OCI-LY7 (cell line): ENCODE results near the gene ANGPTL7. TPM values are rescaled to one million over a fixed set of nuclear protein-coding genes. Genes with fewer than 3 reads are reported as not detected.
"Not testable (repeated sequence)": the region's sequence is repeated elsewhere in the genome, so short reads cannot be mapped to it uniquely, and the experiment has no call there.

Source experiments
- BruUV-seq: library from RNA; stranded (reverse); fragments of 400-500 nt; replicated peaks from 2 replicates; lab custom pipeline; 2021; lab: Mats Ljungman, UMichigan
- CTCF ChIA-PET: fragments of 300-600 bp; sonication (Branson Sonifier 250); formaldehyde crosslinking; loops from one replicate; lab custom pipeline; 2022; ENCODE audit warnings: antibody characterized with exemption; ENCODE audit not compliant: unreplicated experiment; lab: Charles Lee
- POLR2A ChIA-PET: fragments of 300-600 bp; sonication (Branson Sonifier 250); formaldehyde crosslinking; loops from one replicate; lab custom pipeline; 2022; ENCODE audit warnings: antibody characterized with exemption; lab: Charles Lee
- DNase-seq: peaks from one replicate; pipeline ENCODE4 v3.0.0-alpha.2; 2015; ENCODE audit warnings: low spot score
- H2AFZ ChIP-seq: fragments of 200-600 bp; sonication (generic), shearing (Covaris generic); 2 replicates; pipeline ENCODE4 v1.6.1; 2014; ENCODE audit warnings: mild to moderate bottlenecking, antibody characterized with exemption, low read length, moderate library complexity
- H3K27ac ChIP-seq: fragments of 200-600 bp; sonication (generic); 2 replicates; pipeline ENCODE4 v1.5.1; 2014; ENCODE audit warnings: mixed run types, low read depth, mild to moderate bottlenecking, moderate library complexity, low read length, inconsistent platforms; ENCODE audit not compliant: poor library complexity, severe bottlenecking
- H3K36me3 ChIP-seq: fragments of 200-600 bp; sonication (generic); 2 replicates; pipeline ENCODE4 v1.6.1; 2014; ENCODE audit warnings: mild to moderate bottlenecking, antibody characterized with exemption, low read length, moderate library complexity, mixed read lengths; ENCODE audit not compliant: insufficient read depth
- H3K4me1 ChIP-seq: fragments of 200-600 bp; sonication (generic); 2 replicates; pipeline ENCODE4 v1.5.1; 2014; ENCODE audit warnings: mild to moderate bottlenecking, low read length; ENCODE audit not compliant: insufficient read depth, poor library complexity, severe bottlenecking
- H3K4me2 ChIP-seq: fragments of 200-600 bp; sonication (generic); 2 replicates; pipeline ENCODE4 v1.6.1; 2014; ENCODE audit warnings: mild to moderate bottlenecking, low read length
- H3K4me3 ChIP-seq: fragments of 200-600 bp; sonication (generic); 2 replicates; pipeline ENCODE4 v1.5.1; 2014; ENCODE audit warnings: mild to moderate bottlenecking, low read depth, low read length; ENCODE audit not compliant: poor library complexity, severe bottlenecking
- H3K79me2 ChIP-seq: fragments of 200-600 bp; sonication (generic); 2 replicates; pipeline ENCODE4 v1.6.1; 2016; ENCODE audit warnings: low read depth, mild to moderate bottlenecking, low read length, moderate library complexity, mixed read lengths; ENCODE audit not compliant: insufficient read depth
- H3K9me2 ChIP-seq: fragments of 200-600 bp; sonication (generic); 2 replicates; pipeline ENCODE4 v1.6.1; 2016; ENCODE audit warnings: mild to moderate bottlenecking, low read length, mixed read lengths; ENCODE audit not compliant: insufficient read depth
- H3K9me3 ChIP-seq: fragments of 200-600 bp; sonication (generic); 2 replicates; pipeline ENCODE4 v1.6.1; 2014; ENCODE audit warnings: mild to moderate bottlenecking, mixed run types, low read length, mixed read lengths
- H4K20me1 ChIP-seq: fragments of 200-600 bp; sonication (generic); 2 replicates; pipeline ENCODE4 v1.6.1; 2014; ENCODE audit warnings: mild to moderate bottlenecking, antibody characterized with exemption, low read length, moderate library complexity, mixed read lengths; ENCODE audit not compliant: insufficient read depth
- CTCF ChIP-seq: fragments of 200-600 bp; sonication (generic); conservative IDR thresholded peaks from 2 replicates; pipeline ENCODE4 v1.5.1; 2014; ENCODE audit warnings: mild to moderate bottlenecking, antibody characterized with exemption, low read length, moderate library complexity, mixed read lengths
- EZH2phosphoT487 ChIP-seq: fragments of 200-600 bp; sonication (generic); IDR thresholded peaks from 2 replicates; pipeline ENCODE4 v1.6.1; 2018; ENCODE audit warnings: low read depth, borderline replicate concordance, mild to moderate bottlenecking, mixed run types, antibody characterized with exemption, low read length, moderate library complexity, mixed read lengths
- intact Hi-C: fragments of 100-400 bp; cut with micrococcal nuclease; formaldehyde crosslinking; loops from one replicate; pipeline ENCODE4 v1.10.0; 2022; ENCODE audit not compliant: unreplicated experiment
- total RNA-seq, 2 experiments: library from RNA; depleted of rRNA in 1 of 2; stranded (reverse); fragments of >200 nt in 1 of 2; shearing (Covaris generic) in 1 of 2; gene quantifications; 2 replicates each; pipeline ENCODE4 v1.2.3, GENCODE V29; 2014 to 2022

ANGPTL7 gene
- total RNA-seq, 2 experiments from 2014 or later: not detected

DNA sequence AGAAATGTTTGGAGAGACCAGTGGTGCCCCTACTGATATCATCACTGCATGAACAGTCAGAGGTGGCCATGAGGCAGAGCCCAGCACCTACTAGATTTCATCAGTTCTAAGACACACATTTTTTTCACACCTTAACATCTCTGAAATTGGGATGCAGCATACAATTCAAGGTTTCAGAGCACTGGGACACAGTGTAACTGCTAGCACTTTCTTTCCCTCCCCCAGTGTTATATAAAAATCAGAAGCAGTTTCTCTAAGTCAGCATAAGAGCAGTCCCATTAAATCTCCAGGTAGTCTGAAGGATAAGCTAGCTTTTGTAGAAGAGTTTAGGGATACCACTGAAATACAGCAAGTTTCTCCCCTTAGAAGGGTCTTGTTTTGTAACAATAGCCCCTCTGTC is 10.0 kb upstream of the ANGPTL7 start:
- no peaks in the 10 kb centered on the region for H4K20me1 ChIP-seq
- H3K9me3 ChIP-seq: no peaks in the 10 kb centered on the region
- no peak for DNase-seq
- H2AFZ ChIP-seq: no peak overlapping the region
- H3K36me3 ChIP-seq: peaks cover 46% of the 10 kb centered on the region
- POLR2A ChIA-PET: interaction anchor here (1.2 kb wide), 1 partner anchor 12 kb away, joined by 3 read pairs; no protein-coding TSS in a partner anchor
- CTCF ChIA-PET: no interaction called here
- no peaks in the 10 kb centered on the region for H3K4me1 ChIP-seq
- intact Hi-C loops: no loop called here
- H3K9me2 ChIP-seq: no peaks in the 10 kb centered on the region
- H3K4me3 ChIP-seq: no peak overlapping the region
- BruUV-seq: no TSS peak
- TF ChIP-seq EZH2phosphoT487: no peak
- no peak for TF ChIP-seq CTCF
- H3K27ac ChIP-seq: no peak overlapping the region
- H3K79me2 ChIP-seq: no peaks in the 10 kb centered on the region
- H3K4me2 ChIP-seq: no peak overlapping the region

GRCh38 chr1:11179749-11180148 is 9.4 kb upstream of the ANGPTL7 start:
- H3K36me3 ChIP-seq: peaks cover 52% of the 10 kb centered on the region
- CTCF ChIA-PET, H3K9me2 ChIP-seq, intact Hi-C loops, H3K79me2 ChIP-seq, H3K4me2 ChIP-seq, H3K9me3 ChIP-seq, H3K4me3 ChIP-seq, H2AFZ ChIP-seq, DNase-seq, H3K27ac ChIP-seq, BruUV-seq, H4K20me1 ChIP-seq, H3K4me1 ChIP-seq: not testable (repeated sequence)
- POLR2A ChIA-PET: interaction anchor here (0.6 to 1.2 kb wide), 2 partner anchors 13 to 86 kb away, joined by 3 read pairs; no protein-coding TSS in a partner anchor

DNA sequence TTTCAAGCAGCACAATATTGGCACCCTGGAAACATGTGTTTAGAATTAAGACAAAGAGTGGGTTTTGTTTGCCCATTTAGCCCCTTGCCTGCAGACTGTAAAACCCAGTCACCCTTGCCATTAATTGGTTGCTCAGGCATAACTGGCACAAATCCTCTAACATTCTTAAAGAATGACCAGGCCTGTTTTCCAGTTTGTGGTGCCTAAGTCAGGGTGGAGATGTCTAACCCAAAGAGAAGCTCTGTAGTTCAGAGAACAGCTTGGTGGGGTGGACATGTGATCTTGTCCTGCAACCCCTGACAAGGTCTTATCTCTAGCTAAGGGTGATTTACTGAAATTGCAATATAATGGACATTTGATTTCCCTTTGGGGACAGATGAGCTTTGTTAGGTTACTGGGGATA is 8.8 kb upstream of the ANGPTL7 start:
- TF ChIP-seq CTCF (no peak), EZH2phosphoT487 (no peak)
- Histone ChIP-seq H4K20me1 (no peaks in the 10 kb centered on the region), H3K4me1 (no peaks in the 10 kb centered on the region), H3K4me3 (no peak overlapping the region), H3K79me2 (no peaks in the 10 kb centered on the region), H3K27ac (no peak overlapping the region), H3K9me3 (no peaks in the 10 kb centered on the region), H3K9me2 (no peaks in the 10 kb centered on the region), H3K4me2 (no peak overlapping the region), H2AFZ (no peak overlapping the region), H3K36me3 (peaks cover 55% of the 10 kb centered on the region)
- ChIA-PET POLR2A (no interaction called here), CTCF (no interaction called here)
- intact Hi-C loops: no loop called here
- no TSS peak for BruUV-seq
- no peak for DNase-seq
